OCI-LY7 (cell line): ENCODE data around the gene OXLD1. TPM values are rescaled to one million over a fixed set of nuclear protein-coding genes. Genes with fewer than 3 reads are reported as not detected.

Source experiments
- BruUV-seq: library from RNA; stranded (reverse); fragments of 400-500 nt; replicated peaks from 2 replicates; lab custom pipeline; 2021; lab: Mats Ljungman, UMichigan
- CTCF ChIA-PET: fragments of 300-600 bp; sonication (Branson Sonifier 250); formaldehyde crosslinking; loops from one replicate; lab custom pipeline; 2022; ENCODE audit warnings: antibody characterized with exemption; ENCODE audit not compliant: unreplicated experiment; lab: Charles Lee
- POLR2A ChIA-PET: fragments of 300-600 bp; sonication (Branson Sonifier 250); formaldehyde crosslinking; loops from one replicate; lab custom pipeline; 2022; ENCODE audit warnings: antibody characterized with exemption; lab: Charles Lee
- DNase-seq: peaks from one replicate; pipeline ENCODE4 v3.0.0-alpha.2; 2015; ENCODE audit warnings: low spot score
- H2AFZ ChIP-seq: fragments of 200-600 bp; sonication (generic), shearing (Covaris generic); 2 replicates; pipeline ENCODE4 v1.6.1; 2014; ENCODE audit warnings: mild to moderate bottlenecking, antibody characterized with exemption, low read length, moderate library complexity
- H3K27ac ChIP-seq: fragments of 200-600 bp; sonication (generic); 2 replicates; pipeline ENCODE4 v1.5.1; 2014; ENCODE audit warnings: mixed run types, low read depth, mild to moderate bottlenecking, moderate library complexity, low read length, inconsistent platforms; ENCODE audit not compliant: poor library complexity, severe bottlenecking
- H3K36me3 ChIP-seq: fragments of 200-600 bp; sonication (generic); 2 replicates; pipeline ENCODE4 v1.6.1; 2014; ENCODE audit warnings: mild to moderate bottlenecking, antibody characterized with exemption, low read length, moderate library complexity, mixed read lengths; ENCODE audit not compliant: insufficient read depth
- H3K4me1 ChIP-seq: fragments of 200-600 bp; sonication (generic); 2 replicates; pipeline ENCODE4 v1.5.1; 2014; ENCODE audit warnings: mild to moderate bottlenecking, low read length; ENCODE audit not compliant: insufficient read depth, poor library complexity, severe bottlenecking
- H3K4me2 ChIP-seq: fragments of 200-600 bp; sonication (generic); 2 replicates; pipeline ENCODE4 v1.6.1; 2014; ENCODE audit warnings: mild to moderate bottlenecking, low read length
- H3K4me3 ChIP-seq: fragments of 200-600 bp; sonication (generic); 2 replicates; pipeline ENCODE4 v1.5.1; 2014; ENCODE audit warnings: mild to moderate bottlenecking, low read depth, low read length; ENCODE audit not compliant: poor library complexity, severe bottlenecking
- H3K79me2 ChIP-seq: fragments of 200-600 bp; sonication (generic); 2 replicates; pipeline ENCODE4 v1.6.1; 2016; ENCODE audit warnings: low read depth, mild to moderate bottlenecking, low read length, moderate library complexity, mixed read lengths; ENCODE audit not compliant: insufficient read depth
- H3K9me2 ChIP-seq: fragments of 200-600 bp; sonication (generic); 2 replicates; pipeline ENCODE4 v1.6.1; 2016; ENCODE audit warnings: mild to moderate bottlenecking, low read length, mixed read lengths; ENCODE audit not compliant: insufficient read depth
- H3K9me3 ChIP-seq: fragments of 200-600 bp; sonication (generic); 2 replicates; pipeline ENCODE4 v1.6.1; 2014; ENCODE audit warnings: mild to moderate bottlenecking, mixed run types, low read length, mixed read lengths
- H4K20me1 ChIP-seq: fragments of 200-600 bp; sonication (generic); 2 replicates; pipeline ENCODE4 v1.6.1; 2014; ENCODE audit warnings: mild to moderate bottlenecking, antibody characterized with exemption, low read length, moderate library complexity, mixed read lengths; ENCODE audit not compliant: insufficient read depth
- CTCF ChIP-seq: fragments of 200-600 bp; sonication (generic); conservative IDR thresholded peaks from 2 replicates; pipeline ENCODE4 v1.5.1; 2014; ENCODE audit warnings: mild to moderate bottlenecking, antibody characterized with exemption, low read length, moderate library complexity, mixed read lengths
- EZH2phosphoT487 ChIP-seq: fragments of 200-600 bp; sonication (generic); IDR thresholded peaks from 2 replicates; pipeline ENCODE4 v1.6.1; 2018; ENCODE audit warnings: low read depth, borderline replicate concordance, mild to moderate bottlenecking, mixed run types, antibody characterized with exemption, low read length, moderate library complexity, mixed read lengths
- intact Hi-C: fragments of 100-400 bp; cut with micrococcal nuclease; formaldehyde crosslinking; loops from one replicate; pipeline ENCODE4 v1.10.0; 2022; ENCODE audit not compliant: unreplicated experiment
- total RNA-seq, 2 experiments: library from RNA; depleted of rRNA in 1 of 2; stranded (reverse); fragments of >200 nt in 1 of 2; shearing (Covaris generic) in 1 of 2; gene quantifications; 2 replicates each; pipeline ENCODE4 v1.2.3, GENCODE V29; 2014 to 2022

OXLD1 gene
- total RNA-seq, 2 experiments from 2014 or later: 116 to 151 TPM

GRCh38 chr17:81685108-81685507 is 18.7 kb upstream of the OXLD1 start:
- peak overlapping the region; percentile 41 for H3K27ac ChIP-seq
- TF ChIP-seq CTCF (no peak), EZH2phosphoT487 (no peak)
- intact Hi-C loops: no loop called here
- H3K9me3 ChIP-seq: no peaks in the 10 kb centered on the region
- peak; percentile 31 for DNase-seq
- H2AFZ ChIP-seq: no peak overlapping the region
- H3K79me2 ChIP-seq: peaks cover 43% of the 10 kb centered on the region
- H3K4me3 ChIP-seq: peak overlapping the region; percentile 78
- no peaks in the 10 kb centered on the region for H3K9me2 ChIP-seq
- ChIA-PET POLR2A (no interaction called here), CTCF (interaction anchor here (0.6 kb wide), 1 partner anchor 161 kb away, joined by 3 read pairs; no protein-coding TSS in a partner anchor)
- H3K4me2 ChIP-seq: peak overlapping the region; percentile 82
- H4K20me1 ChIP-seq: peaks cover 5% of the 10 kb centered on the region; the same call in 1 of the 2 replicates
- H3K4me1 ChIP-seq: peaks cover 23% of the 10 kb centered on the region
- BruUV-seq: no TSS peak
- peaks cover 57% of the 10 kb centered on the region for H3K36me3 ChIP-seq

- H3K79me2 ChIP-seq: peaks cover 43% of the 10 kb centered on the region
- BruUV-seq: TSS peak; percentile 83
- peaks cover 51% of the 10 kb centered on the region for H3K36me3 ChIP-seq
- ChIA-PET CTCF (interaction anchor here (0.6 kb wide), 1 partner anchor 160 kb away, joined by 3 read pairs; no protein-coding TSS in a partner anchor), POLR2A (interaction anchor here (1.7 kb wide), 1 partner anchor 18 kb away, joined by 6 read pairs; no protein-coding TSS in a partner anchor)
- H2AFZ ChIP-seq: no peak overlapping the region; the same call in 1 of the 2 replicates
- H3K4me1 ChIP-seq: peaks cover 23% of the 10 kb centered on the region
- intact Hi-C loops: loop anchor here (5.0 kb wide), 2 partner anchors 167 to 413 kb away; partner anchors contain the start of gene FASN
- peak overlapping the region; percentile 82 for H3K4me2 ChIP-seq
- DNase-seq: peak; percentile 27
- peaks cover 5% of the 10 kb centered on the region; the same call in 1 of the 2 replicates for H4K20me1 ChIP-seq
- H3K9me3 ChIP-seq: no peaks in the 10 kb centered on the region
- H3K4me3 ChIP-seq: peak overlapping the region; percentile 78
- TF ChIP-seq EZH2phosphoT487 (no peak), CTCF (no peak)
- H3K9me2 ChIP-seq: no peaks in the 10 kb centered on the region
- H3K27ac ChIP-seq: peak overlapping the region; percentile 41
Observed at GRCh38 chr17:81684442-81684911, 18.1 kb upstream of the OXLD1 start.
